ENCODE measurements around the gene SLC35F4.
"Not testable (repeated sequence)": the region's sequence is repeated elsewhere in the genome, so short reads cannot be mapped to it uniquely, and the experiment has no call there.

Gene SLC35F4

GRCh38 chr14:57866199-57866705 is 360 bp upstream of the SLC35F4 start:
- TF ChIP-seq CTCF (conservative IDR thresholded peaks at IDR 0.05) (no peak), ZFX (IDR thresholded peaks at IDR 0.05) (no peak)
- no peak overlapping the region for H3K27ac ChIP-seq

GRCh38 chr14:57865066-57865402 is 858 bp downstream of the SLC35F4 start:
- H3K27ac ChIP-seq = no peak overlapping the region
- TF ChIP-seq CTCF (conservative IDR thresholded peaks at IDR 0.05) (no peak), ZFX (IDR thresholded peaks at IDR 0.05) (no peak)

- TF ChIP-seq CTCF (conservative IDR thresholded peaks at IDR 0.05) (no peak), ZFX (IDR thresholded peaks at IDR 0.05) (no peak)
- no peak overlapping the region for H3K27ac ChIP-seq
Measured at GRCh38 chr14:57864659-57865058, 1.2 kb downstream of the SLC35F4 start.

- TF ChIP-seq CTCF (conservative IDR thresholded peaks at IDR 0.05) = no peak
- no peak for TF ChIP-seq ZFX (IDR thresholded peaks at IDR 0.05)
- H3K27ac ChIP-seq = no peak overlapping the region
Measured at GRCh38 chr14:57863471-57863870, 2.4 kb downstream of the SLC35F4 start.

DNA sequence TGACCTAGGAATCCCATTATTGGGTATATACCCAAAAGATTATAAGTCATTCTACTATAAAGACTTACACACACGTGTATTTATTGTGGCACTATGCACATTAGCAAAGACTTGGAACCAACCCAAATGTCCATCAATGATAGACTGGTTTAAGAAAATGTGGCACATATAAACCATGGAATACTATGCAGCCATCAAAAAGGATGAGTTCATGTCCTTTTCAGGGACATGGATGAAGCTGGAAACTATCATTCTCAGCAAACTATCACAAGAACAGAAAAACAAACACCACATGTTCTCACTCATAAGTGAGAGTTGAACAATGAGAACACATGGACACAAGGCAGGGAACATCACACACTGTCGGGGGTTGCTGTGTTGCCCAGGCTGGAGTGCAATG is 10.2 kb downstream of the SLC35F4 start:
- H3K27ac ChIP-seq = not testable (repeated sequence)

GRCh38 chr14:57854571-57854970 is 11.3 kb downstream of the SLC35F4 start:
- no peak for TF ChIP-seq ZFX (IDR thresholded peaks at IDR 0.05)
- no peak for TF ChIP-seq CTCF (conservative IDR thresholded peaks at IDR 0.05)
- H3K27ac ChIP-seq = no peak overlapping the region

GRCh38 chr14:57851354-57851753 is 14.5 kb downstream of the SLC35F4 start:
- TF ChIP-seq ZFX (IDR thresholded peaks at IDR 0.05) = no peak
- TF ChIP-seq CTCF (conservative IDR thresholded peaks at IDR 0.05) = no peak

DNA sequence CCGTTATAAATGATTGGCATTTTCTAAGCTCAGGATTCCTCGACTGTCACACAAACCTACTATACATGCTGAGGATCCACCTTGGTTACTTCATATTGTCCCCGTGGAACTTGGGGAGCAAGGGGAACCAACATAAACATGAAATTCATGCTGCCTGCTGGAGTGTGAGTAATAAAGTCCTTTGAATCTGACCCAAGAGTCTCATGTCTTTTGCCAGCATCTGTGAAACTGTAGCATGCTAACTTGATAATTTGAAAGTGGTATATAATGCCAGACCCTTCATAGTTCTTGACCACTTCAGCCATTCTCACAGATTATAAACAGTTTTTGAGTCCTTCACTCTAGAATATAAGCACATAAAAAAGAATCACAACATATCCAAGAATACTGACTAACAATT is 17.1 kb downstream of the SLC35F4 start:
- no peak overlapping the region for H3K27ac ChIP-seq
- TF ChIP-seq ZFX (IDR thresholded peaks at IDR 0.05) (no peak), CTCF (conservative IDR thresholded peaks at IDR 0.05) (no peak)

More at GRCh38 chr14:57851354-57851753, 14.5 kb downstream of the SLC35F4 start:
- no peak overlapping the region for H3K27ac ChIP-seq

All from C4-2B (cell line).